Epidermal melanocyte (primary cell): ENCODE results near the gene EPHA8.

Experiments used
- DNase-seq: peaks from one replicate; pipeline ENCODE4 v3.0.0; 2011; ENCODE audit warnings: low spot score; ENCODE audit not compliant: insufficient read length

Gene EPHA8

GRCh38 chr1:22616571-22616970 lies 53.3 kb downstream of the EPHA8 start:
- DNase-seq = no peak

DNA sequence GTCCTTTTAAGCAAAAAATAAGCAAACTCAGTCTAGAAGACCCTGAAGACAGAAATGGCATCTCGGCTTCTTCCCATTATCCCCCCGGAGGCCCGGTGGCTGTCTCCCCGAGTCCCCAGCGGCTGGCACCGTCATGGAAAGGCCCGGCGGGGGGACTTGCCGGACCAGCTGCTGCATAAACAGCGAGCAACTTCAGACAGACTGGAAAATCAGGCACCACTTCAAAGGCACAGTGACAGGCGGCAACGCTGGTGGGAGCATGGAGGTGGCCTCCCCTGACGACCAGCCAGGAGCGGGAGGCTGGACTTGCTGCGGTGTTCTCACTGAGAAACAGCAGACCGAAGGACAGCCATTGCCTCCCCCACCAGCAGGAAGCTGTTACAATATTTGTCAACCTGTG lies 54.8 kb downstream of the EPHA8 start:
- no peak for DNase-seq

DNA sequence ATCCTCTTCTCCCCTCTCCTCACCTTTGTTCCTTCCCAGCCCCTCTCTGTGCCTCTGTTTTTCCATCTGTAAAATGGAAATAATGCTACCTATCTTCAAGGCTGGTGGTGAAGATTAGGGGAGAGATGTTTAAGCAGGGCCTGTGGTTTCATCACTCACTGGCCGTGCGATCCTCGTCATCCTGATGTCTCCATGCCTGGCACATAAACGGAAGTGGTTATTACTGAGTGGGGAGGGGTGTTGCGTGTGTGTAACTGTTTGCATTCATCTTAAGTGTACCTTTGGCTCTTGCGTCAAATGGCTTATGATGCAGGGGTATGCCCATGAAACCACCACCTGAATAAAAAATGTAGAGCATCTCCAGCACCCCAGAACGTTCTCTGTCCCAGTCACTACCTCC lies 56.0 kb downstream of the EPHA8 start:
- no peak for DNase-seq

- DNase-seq = no peak
These were observed 56.5 kb downstream of the EPHA8 start for GRCh38 chr1:22619798-22620197.

- no peak for DNase-seq
These were observed 58.5 kb downstream of the EPHA8 start for GRCh38 chr1:22621761-22622160.

DNA sequence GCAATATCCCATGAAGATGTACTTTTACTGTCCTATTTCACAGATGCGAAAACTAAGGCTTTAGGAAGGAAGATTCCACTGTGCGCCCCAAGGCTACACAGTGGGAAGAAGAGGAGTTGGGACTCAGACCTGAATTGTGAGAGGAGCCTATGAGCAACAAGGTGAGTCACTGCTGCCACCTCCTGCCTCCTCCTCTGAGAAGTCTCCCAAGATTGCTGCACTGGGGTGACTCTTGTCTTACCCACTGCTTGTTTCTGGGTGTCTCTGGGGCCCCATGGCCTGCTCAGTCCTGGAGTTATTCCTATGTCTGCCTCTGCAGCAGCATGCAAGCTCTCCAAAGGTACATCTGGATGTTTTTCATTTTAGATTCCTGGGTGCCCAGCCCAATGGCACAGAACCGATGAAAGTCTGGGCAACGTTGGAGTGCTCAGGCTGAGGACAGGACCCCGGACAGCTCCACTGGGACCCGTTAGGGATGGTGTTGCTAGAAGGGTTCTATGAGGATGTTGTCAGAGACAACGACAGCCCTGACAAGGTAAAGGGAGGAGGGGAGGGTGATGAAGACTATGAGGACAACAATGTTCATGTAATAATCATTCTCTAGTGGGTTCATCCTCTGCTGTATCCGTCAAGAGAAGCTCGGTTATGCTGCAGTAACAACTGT lies 62.1 kb downstream of the EPHA8 start:
- no peak for DNase-seq

- no peak for DNase-seq
These were observed 63.2 kb downstream of the EPHA8 start for GRCh38 chr1:22626237-22627157.

GRCh38 chr1:22627331-22627730 lies 64.0 kb downstream of the EPHA8 start:
- no peak for DNase-seq

DNA sequence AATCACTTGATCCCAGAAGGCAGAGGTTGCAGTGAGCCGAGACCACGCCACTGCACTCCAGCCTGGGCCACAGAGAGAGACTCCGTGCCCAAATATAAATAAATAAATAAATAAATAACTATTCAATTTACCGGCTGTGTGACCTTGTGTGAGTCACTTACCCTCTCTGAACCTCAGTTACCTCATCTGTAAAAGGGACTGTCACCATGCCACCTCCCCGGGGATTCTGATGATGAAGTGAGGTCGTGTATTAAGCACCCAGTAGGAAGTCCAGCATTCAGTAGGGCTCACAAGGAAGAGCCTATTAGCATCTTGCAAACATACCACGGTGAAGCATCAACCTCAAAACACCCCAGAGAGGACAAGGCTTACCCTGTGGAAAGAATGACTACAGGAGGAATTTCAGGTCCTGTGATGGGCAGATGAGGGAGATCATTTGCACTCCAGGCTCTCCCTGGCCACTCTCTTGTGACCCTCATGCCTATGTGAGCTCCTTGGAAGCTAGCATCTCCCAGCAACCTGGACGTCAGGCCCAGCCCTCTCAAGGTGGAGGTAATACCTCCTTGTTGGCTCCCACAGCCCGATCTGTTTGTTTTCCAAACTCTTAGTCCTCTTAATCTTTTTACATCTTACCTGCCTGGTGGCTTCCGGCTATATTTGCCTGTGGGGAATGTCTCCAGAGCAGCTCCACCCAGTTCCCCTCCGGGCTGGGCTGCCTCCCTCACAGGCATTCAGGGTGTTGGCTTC lies 65.6 kb downstream of the EPHA8 start:
- no peak for DNase-seq

DNA sequence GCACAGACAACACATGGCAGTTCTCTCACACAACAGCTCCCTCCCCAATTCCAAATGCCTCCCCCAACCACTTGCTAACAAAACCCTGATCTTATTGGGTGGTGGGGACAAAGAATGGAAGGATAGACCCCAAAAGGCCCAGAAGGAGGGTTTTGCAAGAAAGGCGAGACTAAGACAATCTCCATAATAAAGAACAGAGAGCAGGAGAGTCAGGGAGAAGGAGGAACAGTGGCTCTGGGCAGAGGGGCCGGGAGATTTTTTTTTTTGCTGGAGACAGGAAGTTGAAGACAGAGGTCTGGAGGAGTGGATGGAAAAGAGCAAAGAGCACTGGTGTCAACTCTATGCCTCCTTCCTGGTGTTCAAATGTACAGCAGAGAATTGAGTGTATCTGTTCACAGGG lies 66.6 kb downstream of the EPHA8 start:
- DNase-seq = no peak

DNA sequence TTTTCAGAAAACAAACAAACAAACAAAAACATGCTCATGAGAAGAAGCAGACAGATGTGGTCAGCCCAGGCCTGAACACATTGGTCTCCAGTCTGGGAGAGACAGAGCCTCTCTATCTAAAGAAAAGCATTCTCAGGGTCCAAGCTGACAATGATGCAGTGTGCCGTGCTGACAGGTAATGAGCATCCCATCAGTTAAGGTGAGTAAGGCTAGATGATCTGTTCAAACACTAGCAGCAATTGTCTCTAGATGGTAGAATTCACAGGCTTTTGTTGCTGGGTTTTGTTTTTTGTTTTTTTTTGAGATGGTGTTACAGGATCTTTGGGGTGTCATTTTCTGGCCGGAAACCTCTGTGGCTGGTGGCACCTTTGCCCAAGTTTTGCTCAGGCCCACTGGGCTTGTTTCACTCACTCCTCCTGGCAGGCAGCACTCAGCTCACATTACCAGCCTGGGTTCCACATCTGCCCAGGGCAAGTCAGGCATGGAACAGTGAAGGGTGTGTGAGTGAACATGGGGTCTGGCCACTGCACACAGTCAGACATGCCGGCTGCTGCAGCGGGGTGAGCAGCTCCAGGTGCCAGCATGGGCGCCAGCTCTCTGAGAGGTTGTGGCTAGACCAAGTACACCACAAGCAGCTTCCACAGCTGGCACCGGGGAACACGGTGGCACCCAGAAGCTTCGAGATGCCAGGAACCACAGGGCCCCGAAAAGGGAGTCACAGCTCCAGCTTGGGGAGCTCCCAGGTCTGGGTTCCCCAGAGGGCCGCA lies 70.6 kb downstream of the EPHA8 start:
- DNase-seq = no peak

GRCh38 chr1:22635436-22635835 lies 72.1 kb downstream of the EPHA8 start:
- DNase-seq = no peak

- DNase-seq = no peak
These were observed 73.1 kb downstream of the EPHA8 start, which contains the start of gene C1QA for GRCh38 chr1:22636353-22636752. Gene C1QA, plus strand, starts transcription at chr1:22636628. Its CDS starts 989 bp downstream, at chr1:22637617.

- no peak for DNase-seq
These were observed 73.6 kb downstream of the EPHA8 start for GRCh38 chr1:22636927-22637326.

DNA sequence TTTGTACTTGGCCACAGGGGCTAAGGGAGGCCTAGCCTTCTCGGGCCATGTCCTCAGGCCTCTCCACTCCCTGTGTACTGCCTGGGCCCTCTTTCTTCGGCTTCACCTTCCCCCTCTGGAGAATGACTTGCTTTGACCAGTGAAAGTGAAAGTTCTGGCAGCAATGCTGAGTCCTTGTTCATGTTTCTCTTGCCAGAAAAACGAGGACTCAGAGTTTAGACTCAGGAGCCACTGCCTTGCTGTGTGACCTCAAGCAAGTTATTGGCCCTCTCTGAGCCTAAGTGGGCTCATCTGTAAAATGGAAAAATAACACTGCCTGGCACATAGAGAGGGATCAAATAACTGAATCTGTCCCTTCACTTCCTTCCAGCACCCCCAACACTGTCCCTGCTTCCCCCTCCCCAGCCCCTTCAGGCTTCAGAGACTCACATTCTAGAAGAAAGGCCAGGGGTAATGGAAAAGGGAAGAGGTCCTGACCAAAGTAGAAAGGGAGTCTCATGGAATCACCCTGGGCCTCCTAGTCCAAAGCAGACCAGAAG lies 74.7 kb downstream of the EPHA8 start:
- no peak for DNase-seq

DNA sequence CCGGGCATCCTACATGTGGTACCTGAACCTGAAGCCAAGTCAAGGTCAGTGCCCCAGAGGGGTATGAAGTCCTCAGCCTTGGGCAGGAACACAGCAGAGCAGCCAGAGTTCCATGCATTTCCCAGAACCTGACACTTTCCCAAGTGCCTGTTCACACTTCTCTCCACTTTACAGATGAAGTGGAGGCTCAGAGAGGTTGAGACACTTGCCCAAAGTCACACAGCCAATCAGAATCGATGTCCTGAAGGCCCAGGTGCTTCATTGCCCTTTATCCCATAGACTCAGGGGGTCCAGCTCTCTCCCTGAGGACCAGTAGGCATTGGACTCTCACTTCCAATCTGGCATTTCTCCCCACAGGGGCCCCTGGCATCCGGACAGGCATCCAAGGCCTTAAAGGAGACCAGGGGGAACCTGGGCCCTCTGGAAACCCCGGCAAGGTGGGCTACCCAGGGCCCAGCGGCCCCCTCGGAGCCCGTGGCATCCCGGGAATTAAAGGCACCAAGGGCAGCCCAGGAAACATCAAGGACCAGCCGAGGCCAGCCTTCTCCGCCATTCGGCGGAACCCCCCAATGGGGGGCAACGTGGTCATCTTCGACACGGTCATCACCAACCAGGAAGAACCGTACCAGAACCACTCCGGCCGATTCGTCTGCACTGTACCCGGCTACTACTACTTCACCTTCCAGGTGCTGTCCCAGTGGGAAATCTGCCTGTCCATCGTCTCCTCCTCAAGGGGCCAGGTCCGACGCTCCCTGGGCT lies 75.4 kb downstream of the EPHA8 start:
- DNase-seq = no peak

DNA sequence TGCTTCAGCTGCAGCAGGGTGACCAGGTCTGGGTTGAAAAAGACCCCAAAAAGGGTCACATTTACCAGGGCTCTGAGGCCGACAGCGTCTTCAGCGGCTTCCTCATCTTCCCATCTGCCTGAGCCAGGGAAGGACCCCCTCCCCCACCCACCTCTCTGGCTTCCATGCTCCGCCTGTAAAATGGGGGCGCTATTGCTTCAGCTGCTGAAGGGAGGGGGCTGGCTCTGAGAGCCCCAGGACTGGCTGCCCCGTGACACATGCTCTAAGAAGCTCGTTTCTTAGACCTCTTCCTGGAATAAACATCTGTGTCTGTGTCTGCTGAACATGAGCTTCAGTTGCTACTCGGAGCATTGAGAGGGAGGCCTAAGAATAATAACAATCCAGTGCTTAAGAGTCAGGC lies 76.0 kb downstream of the EPHA8 start:
- no peak for DNase-seq

DNA sequence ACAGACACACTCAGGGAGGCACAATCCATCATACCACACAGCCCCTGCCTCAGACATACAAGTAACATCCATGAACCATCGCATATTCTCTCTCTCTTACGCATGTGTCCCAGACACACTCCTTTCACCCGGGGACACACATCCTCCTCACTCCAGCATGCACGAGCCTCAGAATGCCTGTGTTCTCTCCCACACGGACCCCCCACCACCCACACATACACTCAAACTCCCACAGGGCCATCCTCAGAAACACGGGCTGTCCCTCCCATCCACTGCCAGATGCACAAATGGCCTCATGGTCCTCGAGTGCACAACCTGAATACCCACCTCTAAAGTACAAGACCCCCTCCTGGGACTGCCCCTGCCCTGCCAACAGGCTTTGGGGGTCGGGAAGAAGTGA lies 78.0 kb downstream of the EPHA8 start:
- DNase-seq = no peak

DNA sequence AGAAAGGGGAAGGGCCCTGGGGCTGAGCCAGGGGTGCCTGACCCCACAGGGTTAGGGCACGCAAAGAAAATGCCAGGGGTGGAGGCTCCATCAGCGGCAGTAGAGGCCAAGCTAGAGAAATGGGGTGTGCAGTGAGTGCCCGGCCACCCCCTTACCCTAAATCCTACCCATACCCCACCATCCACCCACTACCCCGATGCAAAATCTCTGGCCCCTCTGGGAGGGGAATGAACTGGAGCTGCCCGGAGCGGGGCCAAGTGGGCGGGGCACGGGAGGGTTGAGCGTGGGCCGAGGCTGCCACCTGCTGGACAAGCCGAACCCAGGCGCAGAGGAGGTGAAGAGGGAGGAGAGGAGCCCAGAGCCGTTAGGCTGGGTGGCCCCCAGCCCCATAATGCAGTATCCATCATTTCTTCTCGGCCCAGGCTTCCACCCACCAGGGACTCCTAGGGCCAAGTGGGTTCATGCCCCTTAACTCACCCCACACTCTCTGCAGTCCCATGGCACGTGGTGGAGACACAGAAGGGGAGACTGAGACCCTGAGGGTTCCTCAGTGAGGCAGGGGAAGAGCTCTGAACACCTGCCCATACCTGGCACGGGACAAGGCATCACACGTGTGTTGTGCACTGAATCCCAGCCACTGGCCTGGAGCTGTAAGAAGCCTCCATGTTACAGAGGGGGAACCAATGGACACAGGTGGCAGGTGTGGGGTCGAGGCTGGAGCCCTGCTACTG lies 78.8 kb downstream of the EPHA8 start:
- DNase-seq = peak; percentile 76

- no peak for DNase-seq
These were observed 80.1 kb downstream of the EPHA8 start, which contains the start of gene C1QC for GRCh38 chr1:22643381-22643780. Gene C1QC, plus strand, starts transcription at chr1:22643633. Its CDS starts 391 bp downstream, at chr1:22644024.
